HepG2 (cell line): ENCODE measurements around the gene SASS6. TPM values are rescaled to one million over a fixed set of nuclear protein-coding genes. Genes with fewer than 3 reads are reported as not detected.

Experiments
- AGO2 ChIP-seq: fragments of 200-400 bp; formaldehyde crosslinking; optimal IDR thresholded peaks from 2 replicates; pipeline ENCODE3; 2017; ENCODE audit warnings: mild to moderate bottlenecking, low read depth, low read length, moderate library complexity
- ARID3A ChIP-seq: IDR thresholded peaks from 2 replicates; pipeline ENCODE4 v1.6.1; 2012; ENCODE audit warnings: low read depth, low read length, improper control_type of control experiment
- CCAR2 ChIP-seq: fragments of 200-400 bp; formaldehyde crosslinking; optimal IDR thresholded peaks from 2 replicates; pipeline ENCODE3; 2018; ENCODE audit warnings: low read depth, mild to moderate bottlenecking, low read length, moderate library complexity
- CHD2 ChIP-seq: IDR thresholded peaks from 2 replicates; pipeline ENCODE4 v1.6.1; 2011; ENCODE audit warnings: low read depth, low read length, improper control_type of control experiment
- HDAC1 ChIP-seq: sonication (generic); formaldehyde crosslinking; IDR thresholded peaks from 2 replicates; pipeline ENCODE4 v1.5.1; 2020; ENCODE audit warnings: mild to moderate bottlenecking, missing genetic modification reagents
- HOXD1 ChIP-seq: sonication (generic); formaldehyde crosslinking; IDR thresholded peaks from 2 replicates; pipeline ENCODE4 v1.5.0; 2020; ENCODE audit warnings: missing genetic modification reagents
- ISL2 ChIP-seq: sonication (generic); formaldehyde crosslinking; IDR thresholded peaks from 2 replicates; pipeline ENCODE4 v1.5.0; 2020; ENCODE audit warnings: missing genetic modification reagents
- KAT2B ChIP-seq: fragments of 150-350 bp; IDR thresholded peaks from 2 replicates; pipeline ENCODE4 v1.6.1; 2014; ENCODE audit warnings: low read depth, low read length, borderline replicate concordance
- MAFK ChIP-seq, 2 experiments: IDR thresholded peaks in 1 of 2; conservative IDR thresholded peaks in 1 of 2; 2 replicates each; pipeline ENCODE4 v1.6.1; 2011; ENCODE audit warnings: improper control_type of control experiment in 2 of 2, low read length in 2 of 2
- NBN ChIP-seq: fragments of 450-650 bp; conservative IDR thresholded peaks from 2 replicates; pipeline ENCODE4 v1.6.1; 2017
- NFIC ChIP-seq: IDR thresholded peaks from 2 replicates; pipeline ENCODE4 v1.6.1; 2012; ENCODE audit warnings: mild to moderate bottlenecking, low read length, inconsistent platforms
- PHB2 ChIP-seq: fragments of 450-650 bp; IDR thresholded peaks from 2 replicates; pipeline ENCODE4 v1.6.1; 2018; ENCODE audit not compliant: partially characterized antibody
- PHF8 ChIP-seq: sonication (generic); formaldehyde crosslinking; IDR thresholded peaks from 2 replicates; pipeline ENCODE4 v1.5.0; 2020; ENCODE audit warnings: missing genetic modification reagents
- POLR2AphosphoS5 ChIP-seq: IDR thresholded peaks from 2 replicates; pipeline ENCODE4 v1.6.1; 2012; ENCODE audit warnings: low read depth, low read length
- RBAK ChIP-seq: sonication (generic); formaldehyde crosslinking; IDR thresholded peaks from 2 replicates; pipeline ENCODE4 v1.5.1; 2020; ENCODE audit warnings: mild to moderate bottlenecking, missing genetic modification reagents
- SALL2 ChIP-seq: sonication (generic); formaldehyde crosslinking; IDR thresholded peaks from 2 replicates; pipeline ENCODE4 v1.8.1; 2023; ENCODE audit warnings: mild to moderate bottlenecking, missing genetic modification reagents, inconsistent platforms
- SMAD9 ChIP-seq: sonication (generic); formaldehyde crosslinking; IDR thresholded peaks from 2 replicates; pipeline ENCODE4 v1.5.1; 2020; ENCODE audit warnings: mild to moderate bottlenecking, missing genetic modification reagents
- SP1 ChIP-seq, 2 experiments: fragments of 450-650 bp in 1 of 2; sonication (generic) in 1 of 2; formaldehyde crosslinking in 1 of 2; IDR thresholded peaks; 2 replicates each; pipeline versions ENCODE4 v1.4.0 to v1.6.1; 2016 to 2020; ENCODE audit warnings: missing genetic modification reagents in 1 of 2
- ZKSCAN8 ChIP-seq: IDR thresholded peaks from 2 replicates; pipeline ENCODE4 v1.6.1; 2016; ENCODE audit warnings: borderline replicate concordance, missing genetic modification reagents, missing compliant biosample characterization
- ZNF234 ChIP-seq: sonication (generic); formaldehyde crosslinking; conservative IDR thresholded peaks from 2 replicates; pipeline ENCODE4 v1.5.1; 2020; ENCODE audit warnings: mild to moderate bottlenecking, missing genetic modification reagents
- ZNF256 ChIP-seq: sonication (generic); formaldehyde crosslinking; conservative IDR thresholded peaks from 2 replicates; pipeline ENCODE4 v1.4.0; 2020; ENCODE audit warnings: missing genetic modification reagents
- ZNF629 ChIP-seq: sonication (generic); formaldehyde crosslinking; conservative IDR thresholded peaks from 2 replicates; pipeline ENCODE4 v1.5.0; 2020; ENCODE audit warnings: missing genetic modification reagents
- ZNF766 ChIP-seq: sonication (generic); formaldehyde crosslinking; IDR thresholded peaks from 2 replicates; pipeline ENCODE4 v1.5.0; 2020; ENCODE audit warnings: missing genetic modification reagents, borderline replicate concordance
- ZNF777 ChIP-seq: sonication (generic); formaldehyde crosslinking; IDR thresholded peaks from 2 replicates; pipeline ENCODE4 v1.4.0; 2020; ENCODE audit warnings: missing genetic modification reagents
- ZNF883 ChIP-seq: sonication (generic); formaldehyde crosslinking; IDR thresholded peaks from 2 replicates; pipeline ENCODE4 v1.5.1; 2020; ENCODE audit warnings: mild to moderate bottlenecking, missing genetic modification reagents; ENCODE audit errors: not compliant biosample characterization
- polyA plus RNA-seq, 8 experiments: library from polyadenylated mRNA; depleted of rRNA in 3 of 8; stranded (reverse) in 7 of 8; unstranded in 1 of 8; fragments of >200 nt; fragmentation: Illumina TruSeq in 4 of 8; extraction: Trizol in 4 of 8; gene quantifications; 2 replicates each; pipeline versions ENCODE4 v1.2.1 to v1.2.3, GENCODE V29; 2011 to 2016; ENCODE audit warnings: low read depth in 4 of 8, missing spikeins in 1 of 8, mixed read lengths in 1 of 8; ENCODE audit not compliant: insufficient read depth in 1 of 8
- total RNA-seq, 5 experiments: library from RNA; depleted of rRNA; stranded (reverse); fragments of >200 nt; fragmentation: Illumina TruSeq; extraction: Trizol; gene quantifications; 2 replicates each; pipeline ENCODE4 v1.2.3, GENCODE V29; 2016; ENCODE audit warnings: low read depth in 1 of 5
- TF ChIP-seq, protein P1 (sequence below): IDR thresholded peaks from 2 replicates; pipeline ENCODE4 v1.6.1; 2016; ENCODE audit warnings: low read depth, control low read depth
- TF ChIP-seq, protein P2 (sequence below): sonication (generic); formaldehyde crosslinking; IDR thresholded peaks from 2 replicates; pipeline ENCODE4 v1.5.0; 2020; ENCODE audit warnings: missing genetic modification reagents

Gene SASS6
- total and polyA plus RNA-seq, 2 of the 13 experiments (the other 11 are each of a cell fraction or from before 2014, with no cell fraction given): 2.3 to 10.7 TPM

DNA sequence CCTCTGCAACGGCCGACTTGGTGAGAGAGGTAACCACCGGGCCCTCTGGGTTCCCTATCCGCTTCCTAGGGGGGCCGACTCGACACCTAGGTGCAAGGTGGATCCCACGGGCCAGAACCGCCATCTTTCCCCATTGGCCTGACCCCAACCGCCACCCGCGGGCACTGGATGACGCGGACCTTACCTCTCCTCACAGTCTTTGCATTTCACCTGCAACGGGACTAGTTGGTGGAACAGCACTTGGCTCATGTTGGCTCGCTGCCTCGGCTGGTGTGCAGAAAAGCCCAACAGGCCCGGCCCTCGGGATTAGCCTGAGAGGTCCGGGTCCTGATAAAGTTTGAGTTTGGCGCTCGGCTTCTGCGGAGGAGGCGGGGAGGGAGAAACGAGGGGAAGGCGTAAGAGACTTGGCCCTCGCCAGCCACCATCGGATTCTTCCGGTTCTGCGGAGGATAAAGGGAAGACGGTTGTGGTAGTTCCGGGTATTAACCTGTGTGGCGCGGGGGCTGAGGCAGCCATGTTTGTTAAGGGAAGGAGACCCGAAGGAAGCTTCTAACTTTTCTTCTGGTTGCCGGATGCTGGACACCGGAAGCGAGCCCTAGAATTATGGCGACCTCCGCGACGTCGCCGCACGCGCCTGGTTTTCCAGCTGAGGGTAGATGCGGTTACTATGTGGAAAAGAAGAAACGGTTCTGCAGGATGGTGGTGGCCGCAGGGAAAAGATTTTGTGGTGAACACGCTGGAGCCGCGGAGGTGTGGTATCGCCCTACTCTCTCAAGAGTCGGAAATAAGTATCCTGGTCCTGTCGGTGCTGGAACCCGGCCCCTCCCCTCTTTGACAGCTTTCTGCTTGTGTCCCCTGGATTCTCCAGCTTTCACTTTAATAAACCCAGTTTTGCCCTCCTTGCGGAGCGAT lies at the start of gene SASS6, which contains the start of gene TRMT13 (continued):
- TF ChIP-seq ZNF234: peak; percentile 73; the same call in 1 of the 2 replicates
- TF ChIP-seq, protein P1, sequence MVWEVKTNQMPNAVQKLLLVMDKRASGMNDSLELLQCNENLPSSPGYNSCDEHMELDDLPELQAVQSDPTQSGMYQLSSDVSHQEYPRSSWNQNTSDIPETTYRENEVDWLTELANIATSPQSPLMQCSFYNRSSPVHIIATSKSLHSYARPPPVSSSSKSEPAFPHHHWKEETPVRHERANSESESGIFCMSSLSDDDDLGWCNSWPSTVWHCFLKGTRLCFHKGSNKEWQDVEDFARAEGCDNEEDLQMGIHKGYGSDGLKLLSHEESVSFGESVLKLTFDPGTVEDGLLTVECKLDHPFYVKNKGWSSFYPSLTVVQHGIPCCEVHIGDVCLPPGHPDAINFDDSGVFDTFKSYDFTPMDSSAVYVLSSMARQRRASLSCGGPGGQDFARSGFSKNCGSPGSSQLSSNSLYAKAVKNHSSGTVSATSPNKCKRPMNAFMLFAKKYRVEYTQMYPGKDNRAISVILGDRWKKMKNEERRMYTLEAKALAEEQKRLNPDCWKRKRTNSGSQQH (CRISPR knock-in tag): peak; percentile 94
- no peak for TF ChIP-seq MAFK (conservative IDR thresholded peaks at IDR 0.05 in 1 of 2, IDR thresholded peaks at IDR 0.05 in 1 of 2; ENCODE audit: low read length in 2 of 2)
- TF ChIP-seq ZNF256 (CRISPR knock-in tag): 0 out of 2 replicates have a peak, but pooled peaks have one; percentile 51
- TF ChIP-seq NBN: no peak
- TF ChIP-seq ZNF777 (CRISPR knock-in tag): peak; percentile 59
- TF ChIP-seq CHD2: peak; percentile 35; the same call in 1 of the 2 replicates
- TF ChIP-seq ZNF766 (CRISPR knock-in tag): 0 out of 2 replicates have a peak, but pooled peaks have one; percentile 60
- TF ChIP-seq ZKSCAN8 (CRISPR knock-in tag): no peak
- no peak for TF ChIP-seq PHB2
- no peak for TF ChIP-seq ARID3A
- TF ChIP-seq ZNF629: no peak
- no peak for TF ChIP-seq KAT2B
- 0 out of 2 replicates have a peak, but pooled peaks have one; percentile 24 for TF ChIP-seq SMAD9 (CRISPR knock-in tag)
- TF ChIP-seq PHF8 (CRISPR knock-in tag): peak; percentile 91
- TF ChIP-seq HOXD1 (CRISPR knock-in tag): 0 out of 2 replicates have a peak, but pooled peaks have one; percentile 66
- peak; percentile 82 for TF ChIP-seq SALL2 (CRISPR knock-in tag)
- TF ChIP-seq, protein P2, sequence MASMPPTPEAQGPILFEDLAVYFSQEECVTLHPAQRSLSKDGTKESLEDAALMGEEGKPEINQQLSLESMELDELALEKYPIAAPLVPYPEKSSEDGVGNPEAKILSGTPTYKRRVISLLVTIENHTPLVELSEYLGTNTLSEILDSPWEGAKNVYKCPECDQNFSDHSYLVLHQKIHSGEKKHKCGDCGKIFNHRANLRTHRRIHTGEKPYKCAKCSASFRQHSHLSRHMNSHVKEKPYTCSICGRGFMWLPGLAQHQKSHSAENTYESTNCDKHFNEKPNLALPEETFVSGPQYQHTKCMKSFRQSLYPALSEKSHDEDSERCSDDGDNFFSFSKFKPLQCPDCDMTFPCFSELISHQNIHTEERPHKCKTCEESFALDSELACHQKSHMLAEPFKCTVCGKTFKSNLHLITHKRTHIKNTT (CRISPR knock-in tag): no peak
- TF ChIP-seq SP1 (IDR thresholded peaks at IDR 0.05): no peak
- no peak for TF ChIP-seq SP1 (CRISPR knock-in tag; IDR thresholded peaks at IDR 0.05)
- TF ChIP-seq AGO2: no peak
- TF ChIP-seq HDAC1: peak; percentile 99
- peak; percentile 76 for TF ChIP-seq CCAR2
- 0 out of 2 replicates have a peak, but pooled peaks have one; percentile 51 for TF ChIP-seq NFIC
- peak; percentile 25 for TF ChIP-seq ZNF883 (CRISPR knock-in tag)
- peak; percentile 65; the same call in 1 of the 2 replicates for TF ChIP-seq ISL2 (CRISPR knock-in tag)
- peak; percentile 73 for TF ChIP-seq POLR2AphosphoS5
- no peak for TF ChIP-seq RBAK (CRISPR knock-in tag)
